HG02943 (cell line): Measurements from ENCODE around the gene PRKCB.
"Not testable (repeated sequence)": the region's sequence is repeated elsewhere in the genome, so short reads cannot be mapped to it uniquely, and the experiment has no call there.

Experiments
- ATAC-seq: cut with Tn5 transposase; IDR thresholded peaks from one replicate; pipeline ENCODE4 v1.9.1; 2021; ENCODE audit warnings: mild to moderate bottlenecking, low read depth, moderate library complexity; ENCODE audit not compliant: unreplicated experiment

Gene PRKCB

GRCh38 chr16:24145927-24146326 lies 310.1 kb downstream of the PRKCB start:
- ATAC-seq, result no peak

GRCh38 chr16:24146518-24146917 lies 310.7 kb downstream of the PRKCB start:
- ATAC-seq, result no peak

- no peak for ATAC-seq
Measured at GRCh38 chr16:24149102-24149501, 313.3 kb downstream of the PRKCB start.

GRCh38 chr16:24150282-24150681 lies 314.5 kb downstream of the PRKCB start:
- ATAC-seq, result no peak

- no peak for ATAC-seq
Measured at GRCh38 chr16:24151482-24151939, 315.7 kb downstream of the PRKCB start.

GRCh38 chr16:24152048-24152447 lies 316.3 kb downstream of the PRKCB start:
- ATAC-seq, result not testable (repeated sequence)

GRCh38 chr16:24152826-24153225 lies 317.0 kb downstream of the PRKCB start:
- ATAC-seq, result no peak

GRCh38 chr16:24156777-24157176 lies 321.0 kb downstream of the PRKCB start:
- no peak for ATAC-seq

- ATAC-seq, result no peak
Measured at GRCh38 chr16:24163935-24164334, 328.2 kb downstream of the PRKCB start.

- no peak for ATAC-seq
Measured at GRCh38 chr16:24164416-24164815, 328.6 kb downstream of the PRKCB start.

- ATAC-seq, result no peak
Measured at GRCh38 chr16:24165273-24165672, 329.5 kb downstream of the PRKCB start.

GRCh38 chr16:24166661-24167528 lies 331.1 kb downstream of the PRKCB start:
- ATAC-seq, result no peak

GRCh38 chr16:24168856-24169255 lies 333.1 kb downstream of the PRKCB start:
- ATAC-seq, result no peak

GRCh38 chr16:24170407-24170806 lies 334.6 kb downstream of the PRKCB start:
- no peak for ATAC-seq

GRCh38 chr16:24174504-24174903 lies 338.7 kb downstream of the PRKCB start:
- no peak for ATAC-seq

- no peak for ATAC-seq
Measured at GRCh38 chr16:24174957-24175356, 339.2 kb downstream of the PRKCB start.

- no peak for ATAC-seq
Measured at GRCh38 chr16:24178496-24178895, 342.7 kb downstream of the PRKCB start.

GRCh38 chr16:24180451-24180850 lies 344.7 kb downstream of the PRKCB start:
- no peak for ATAC-seq

GRCh38 chr16:24188021-24188542 lies 352.3 kb downstream of the PRKCB start:
- no peak for ATAC-seq

GRCh38 chr16:24188751-24189318 lies 353.1 kb downstream of the PRKCB start:
- no peak for ATAC-seq

GRCh38 chr16:24189941-24190340 lies 354.2 kb downstream of the PRKCB start:
- ATAC-seq, result no peak
